DND-41 (cell line): ENCODE measurements around the gene C10orf105.

ENCODE experiments used
- ATAC-seq: fragments of 200-7000 bp; cut with Tn5 transposase; 3 replicates; pipeline ENCODE4 v1.9.1; 2021; ENCODE audit warnings: low read depth; ENCODE audit not compliant: insufficient read depth
- DNase-seq: peaks from one replicate; pipeline ENCODE4 v3.0.0-alpha.2; 2020
- H2AFZ ChIP-seq: 2 replicates; pipeline ENCODE4 v1.6.0; 2012; ENCODE audit warnings: low read depth, low read length
- H3K27ac ChIP-seq: 2 replicates; pipeline ENCODE4 v1.5.1; 2012; ENCODE audit warnings: low read length, inconsistent platforms
- H3K27me3 ChIP-seq: fragments of 200-600 bp; sonication (generic); 2 replicates; pipeline ENCODE4 v1.6.0; 2012; ENCODE audit warnings: low read length, mild to moderate bottlenecking, inconsistent platforms; ENCODE audit not compliant: insufficient read depth, poor library complexity
- H3K36me3 ChIP-seq: 2 replicates; pipeline ENCODE4 v1.5.1; 2012; ENCODE audit warnings: low read length, inconsistent platforms; ENCODE audit not compliant: insufficient read depth
- H3K4me1 ChIP-seq: 2 replicates; pipeline ENCODE4 v1.5.1; 2012; ENCODE audit warnings: mild to moderate bottlenecking, low read length; ENCODE audit not compliant: insufficient read depth
- H3K4me2 ChIP-seq: 2 replicates; pipeline ENCODE4 v1.6.0; 2012; ENCODE audit warnings: mild to moderate bottlenecking, moderate library complexity, low read length, inconsistent platforms; ENCODE audit not compliant: insufficient read depth
- H3K4me3 ChIP-seq, 2 experiments: fragments of 200-600 bp in 1 of 2; shearing (Covaris generic) in 1 of 2; 2 replicates each; pipeline ENCODE4 v1.5.1; 2012 to 2016; ENCODE audit warnings: inconsistent platforms in 2 of 2, low read length in 2 of 2, mild to moderate bottlenecking in 2 of 2, low read depth in 1 of 2, moderate library complexity in 1 of 2
- H3K79me2 ChIP-seq: 2 replicates; pipeline ENCODE4 v1.6.0; 2012; ENCODE audit warnings: low read length, inconsistent platforms; ENCODE audit not compliant: insufficient read depth
- H3K9ac ChIP-seq: 2 replicates; pipeline ENCODE4 v1.6.0; 2012; ENCODE audit warnings: low read depth, mild to moderate bottlenecking, inconsistent platforms, low read length, moderate library complexity
- H3K9me3 ChIP-seq: 2 replicates; pipeline ENCODE4 v1.5.1; 2012; ENCODE audit warnings: low read length, moderate library complexity, mild to moderate bottlenecking, inconsistent platforms; ENCODE audit not compliant: insufficient read depth, severe bottlenecking
- H4K20me1 ChIP-seq: 2 replicates; pipeline ENCODE4 v1.6.0; 2012; ENCODE audit warnings: low read length; ENCODE audit not compliant: insufficient read depth
- CTCF ChIP-seq: IDR thresholded peaks from 2 replicates; pipeline ENCODE4 v1.5.1; 2012; ENCODE audit warnings: borderline replicate concordance, low read length, moderate library complexity, mild to moderate bottlenecking; ENCODE audit not compliant: poor library complexity, severe bottlenecking; ENCODE audit errors: extremely low read depth
- EZH2 ChIP-seq: IDR thresholded peaks from 3 replicates; pipeline ENCODE4 v1.6.1; 2012; ENCODE audit warnings: borderline replicate concordance, low read depth, mild to moderate bottlenecking, moderate library complexity, low read length, inconsistent platforms; ENCODE audit not compliant: severe bottlenecking

The C10orf105 gene

GRCh38 chr10:71729161-71729636 is 9.6 kb upstream of the C10orf105 start:
- no peak overlapping the region for H3K4me3 ChIP-seq
- TF ChIP-seq CTCF = no peak
- H4K20me1 ChIP-seq = no peaks in the 10 kb centered on the region
- H3K27ac ChIP-seq = no peak overlapping the region
- no peaks in the 10 kb centered on the region for H3K36me3 ChIP-seq
- H3K27me3 ChIP-seq = no peaks in the 10 kb centered on the region
- ATAC-seq (no peak), DNase-seq (no peak)
- no peaks in the 10 kb centered on the region for H3K79me2 ChIP-seq
- no peak overlapping the region for H3K4me2 ChIP-seq
- H2AFZ ChIP-seq = no peak overlapping the region
- H3K4me1 ChIP-seq = peaks cover 29% of the 10 kb centered on the region
- H3K9ac ChIP-seq = no peak overlapping the region
- H3K9me3 ChIP-seq = no peaks in the 10 kb centered on the region

- DNase-seq = peak; percentile 78
- peaks cover 40% of the 10 kb centered on the region for H3K4me1 ChIP-seq
- H3K27ac ChIP-seq = peak overlapping the region; percentile 82
- no peaks in the 10 kb centered on the region for H3K27me3 ChIP-seq
- no peak overlapping the region for H3K4me3 ChIP-seq
- TF ChIP-seq EZH2 (no peak), CTCF (no peak)
- H2AFZ ChIP-seq = no peak overlapping the region
- H3K9me3 ChIP-seq = no peaks in the 10 kb centered on the region
- no peaks in the 10 kb centered on the region for H3K79me2 ChIP-seq
- no peaks in the 10 kb centered on the region for H3K36me3 ChIP-seq
- no peaks in the 10 kb centered on the region for H4K20me1 ChIP-seq
- peak; percentile 71 for ATAC-seq
- H3K4me2 ChIP-seq = peak overlapping the region; percentile 18
- peak overlapping the region; percentile 9; the same call in 1 of the 2 replicates for H3K9ac ChIP-seq
Measured at GRCh38 chr10:71727738-71728737, 8.5 kb upstream of the C10orf105 start.

- peak overlapping the region; percentile 82 for H3K27ac ChIP-seq
- TF ChIP-seq CTCF = no peak
- no peak for TF ChIP-seq EZH2
- no peaks in the 10 kb centered on the region for H3K36me3 ChIP-seq
- H3K27me3 ChIP-seq = no peaks in the 10 kb centered on the region
- H3K4me2 ChIP-seq = peak overlapping the region; percentile 18
- H2AFZ ChIP-seq = no peak overlapping the region
- no peaks in the 10 kb centered on the region for H4K20me1 ChIP-seq
- H3K4me3 ChIP-seq = no peak overlapping the region
- peak overlapping the region; percentile 9 for H3K9ac ChIP-seq
- H3K9me3 ChIP-seq = no peaks in the 10 kb centered on the region
- DNase-seq (peak; percentile 41), ATAC-seq (peak; percentile 40)
- H3K4me1 ChIP-seq = peaks cover 42% of the 10 kb centered on the region
- H3K79me2 ChIP-seq = no peaks in the 10 kb centered on the region
Measured at GRCh38 chr10:71727105-71727737, 7.6 kb upstream of the C10orf105 start.
